Stomach (tissue), 9 donors: ENCODE results near the gene COL1A1. TPM values are rescaled to one million over a fixed set of nuclear protein-coding genes. Genes with fewer than 3 reads are reported as not detected.

Experiments used
- DNase-seq, 2 donors: peaks; one replicate each; pipeline versions ENCODE4 v3.0.0 to v3.0.0-alpha.2; 2013 to 2019
- H3K27ac ChIP-seq, 5 donors: fragments of 200-600 bp in 4 of 5; sonication (generic) in 4 of 5; one replicate each; pipeline ENCODE4 v1.5.1; 2013 to 2019; ENCODE audit warnings: mild to moderate bottlenecking in 1 of 5, moderate library complexity in 1 of 5
- H3K27me3 ChIP-seq, 3 donors: fragments of 200-600 bp; sonication (generic); one replicate each; pipeline ENCODE4 v1.5.1; 2017 to 2019; ENCODE audit warnings: mixed run types in 1 of 3
- H3K36me3 ChIP-seq, 4 donors: fragments of 200-600 bp; sonication (generic); 1 replicate in 3 of 4; 2 replicates in 1 of 4; pipeline ENCODE4 v1.5.1; 2016 to 2019
- H3K4me1 ChIP-seq, 4 donors: fragments of 200-600 bp; sonication (generic); one replicate each; pipeline ENCODE4 v1.5.1; 2016 to 2019
- H3K4me3 ChIP-seq, 4 donors: fragments of 200-600 bp; sonication (generic) in 3 of 4; one replicate each; pipeline ENCODE4 v1.5.1; 2016 to 2019; ENCODE audit warnings: mild to moderate bottlenecking in 1 of 4
- H3K9me3 ChIP-seq, 4 donors: fragments of 200-600 bp; sonication (generic); one replicate each; pipeline ENCODE4 v1.5.1; 2016 to 2019
- CTCF ChIP-seq, 7 experiments: fragments of 450-650 bp in 4 of 7; fragments of 200-600 bp in 3 of 7; sonication (generic) in 3 of 7; IDR thresholded peaks; one replicate each; pipeline ENCODE4 v1.5.1; 2016 to 2019; ENCODE audit warnings: antibody characterized with exemption in 7 of 7, control low read depth in 2 of 7, mild to moderate bottlenecking in 1 of 7
- EP300 ChIP-seq: sonication (generic); formaldehyde crosslinking; IDR thresholded peaks from one replicate; pipeline ENCODE4 v1.6.1; 2017; ENCODE audit warnings: antibody characterized with exemption
- POLR2A ChIP-seq, 4 donors: fragments of 450-650 bp; IDR thresholded peaks; one replicate each; pipeline ENCODE4 v1.6.1; 2016; ENCODE audit warnings: antibody characterized with exemption in 4 of 4, control low read depth in 2 of 4, mild to moderate bottlenecking in 1 of 4, moderate library complexity in 1 of 4
- POLR2AphosphoS5 ChIP-seq, 3 donors: sonication (generic); formaldehyde crosslinking; IDR thresholded peaks; one replicate each; pipeline ENCODE4 v1.6.1; 2016; ENCODE audit warnings: antibody characterized with exemption in 3 of 3
- WGBS, 5 donors: extraction: QIAGEN DNeasy Blood & Tissue Kit in 3 of 5; methylation state at CpG; one replicate each; pipeline versions ENCODE4 v1.1.5 to v1.1.7; 2013 to 2018; 5-methylcytosine and 5-hydroxymethylcytosine counted together
- intact Hi-C: fragments of 100-400 bp; cut with DNase I; formaldehyde crosslinking; loops from one replicate; pipeline ENCODE4 v1.15.1; 2023; ENCODE audit warnings: low total_unique reads
- polyA plus RNA-seq, 3 donors: library from polyadenylated mRNA; stranded (reverse); fragments of 200-250 nt; gene quantifications; one replicate each; pipeline ENCODE4 v1.2.3, GENCODE V29; 2013
- total RNA-seq, 5 donors: library from RNA; depleted of rRNA; stranded (reverse); fragments of >200 nt; gene quantifications; one replicate each; pipeline versions ENCODE4 v1.1.0 to v1.2.3, GENCODE V29; 2014 to 2016
- donor health status: healthy with polysubstance abuse.
- donor health status: Bipolar disorder and iron deficiency.
- donor health status: healthy.

COL1A1 gene
- total and polyA plus RNA-seq, 8 donors = 17.9 to 1,931 (median 142) TPM

- Histone ChIP-seq H3K4me3 (no peak overlapping the region), H3K27me3 (peaks cover 0 to 36% (median 8%) of the 10 kb centered on the region in 3 donors), H3K4me1 (peaks cover 14 to 77% (median 44%) of the 10 kb centered on the region in 4 donors), H3K27ac (peak overlapping the region; percentile 80 to 93 (median 89)), H3K9me3 (no peaks in the 10 kb centered on the region), H3K36me3 (no peaks in the 10 kb centered on the region)
- DNase-seq = peak in 1 of 2 donors; percentile 94
- 37 to 53% (median 45%) methylated on average over 22 to 26 of the region's 26 CpGs for WGBS, 5 donors
- no peak for TF ChIP-seq CTCF (IDR thresholded peaks at IDR 0.05)
- TF ChIP-seq POLR2AphosphoS5 (IDR thresholded peaks at IDR 0.05) = peak in 2 of 3 donors; percentile 26 to 29
- TF ChIP-seq EP300 = no peak
- no peak for TF ChIP-seq POLR2A (IDR thresholded peaks at IDR 0.05)
- intact Hi-C loops = no loop called here
Measured at GRCh38 chr17:50210240-50211225, 9.1 kb upstream of the COL1A1 start.

GRCh38 chr17:50209472-50210239, 8.2 kb upstream of the COL1A1 start:
- Histone ChIP-seq H3K27ac (peak overlapping the region; percentile 80 to 93 (median 89)), H3K4me1 (peaks cover 14 to 75% (median 46%) of the 10 kb centered on the region in 4 donors), H3K27me3 (peaks cover 0 to 43% (median 8%) of the 10 kb centered on the region in 3 donors), H3K9me3 (no peaks in the 10 kb centered on the region), H3K36me3 (no peaks in the 10 kb centered on the region), H3K4me3 (no peak overlapping the region)
- 49 to 69% (median 63%) methylated on average over 16 of the region's 16 CpGs for WGBS, 5 donors
- no peak for TF ChIP-seq CTCF (IDR thresholded peaks at IDR 0.05)
- peak; percentile 70 to 89 (median 71) for TF ChIP-seq POLR2AphosphoS5 (IDR thresholded peaks at IDR 0.05)
- peak; percentile 57 to 96 for DNase-seq
- intact Hi-C loops = no loop called here

- Histone ChIP-seq H3K4me1 (peaks cover 19 to 78% (median 49%) of the 10 kb centered on the region in 4 donors), H3K4me3 (no peak overlapping the region), H3K36me3 (no peaks in the 10 kb centered on the region), H3K9me3 (no peaks in the 10 kb centered on the region), H3K27ac (peak overlapping the region in 4 of 5 donors; percentile 87 to 93 (median 90)), H3K27me3 (peaks cover 0 to 49% (median 8%) of the 10 kb centered on the region in 3 donors)
- 75 to 80% (median 78%) methylated on average over 6 of the region's 6 CpGs for WGBS, 5 donors
- no peak for DNase-seq
- intact Hi-C loops = no loop called here
- TF ChIP-seq POLR2AphosphoS5 (IDR thresholded peaks at IDR 0.05) = no peak
- TF ChIP-seq EP300 = no peak
- TF ChIP-seq CTCF (IDR thresholded peaks at IDR 0.05) = no peak
- no peak for TF ChIP-seq POLR2A (IDR thresholded peaks at IDR 0.05)
Measured at GRCh38 chr17:50209133-50209471, 7.7 kb upstream of the COL1A1 start.

- intact Hi-C loops = no loop called here
- H3K27ac ChIP-seq = peak overlapping the region in 4 of 5 donors; percentile 87 to 93 (median 90)
- peak in 1 of 2 donors; percentile 15 for DNase-seq
- TF ChIP-seq CTCF (IDR thresholded peaks at IDR 0.05) (no peak), EP300 (no peak), POLR2AphosphoS5 (IDR thresholded peaks at IDR 0.05) (no peak), POLR2A (IDR thresholded peaks at IDR 0.05) (no peak)
- WGBS, 5 donors = 62 to 78% (median 72%) methylated on average over 3 of the region's 3 CpGs
- H3K4me3 ChIP-seq = no peak overlapping the region
- peaks cover 19 to 83% (median 51%) of the 10 kb centered on the region in 4 donors for H3K4me1 ChIP-seq
- H3K36me3 ChIP-seq = no peaks in the 10 kb centered on the region
- H3K27me3 ChIP-seq = peaks cover 0 to 53% (median 8%) of the 10 kb centered on the region in 3 donors
- H3K9me3 ChIP-seq = no peaks in the 10 kb centered on the region
Measured at GRCh38 chr17:50208611-50209061, 7.2 kb upstream of the COL1A1 start.
